Endothelial cell of umbilical vein (primary cell): ENCODE results near the gene SLC30A2.

Source experiments
- CTCF ChIP-seq, 2 donors: IDR thresholded peaks; 1 replicate in 1 of 2; 2 replicates in 1 of 2; pipeline ENCODE4 v1.5.1; 2011; ENCODE audit warnings: low read length in 2 of 2, mild to moderate bottlenecking in 2 of 2, moderate library complexity in 2 of 2, control low read depth in 1 of 2, inconsistent platforms in 1 of 2, low read depth in 1 of 2; ENCODE audit not compliant: insufficient read depth in 1 of 2; ENCODE audit errors: extremely low read depth in 1 of 2
- EZH2 ChIP-seq: IDR thresholded peaks from 2 replicates; pipeline ENCODE4 v1.6.1; 2012; ENCODE audit warnings: borderline replicate concordance, low read depth, mild to moderate bottlenecking, moderate library complexity, low read length, inconsistent platforms; ENCODE audit not compliant: severe bottlenecking
- FOS ChIP-seq: IDR thresholded peaks from 2 replicates; pipeline ENCODE4 v1.6.1; 2011; ENCODE audit warnings: mild to moderate bottlenecking, low read length, moderate library complexity, borderline replicate concordance; ENCODE audit not compliant: insufficient read depth
- GATA2 ChIP-seq: IDR thresholded peaks from 2 replicates; pipeline ENCODE4 v1.7.0; 2011; ENCODE audit warnings: low read depth, mild to moderate bottlenecking, moderate library complexity, mixed read lengths, low read length; ENCODE audit not compliant: insufficient read length, insufficient read depth
- POLR2A ChIP-seq: IDR thresholded peaks from 2 replicates; pipeline ENCODE4 v1.6.1; 2012; ENCODE audit warnings: low read depth, mild to moderate bottlenecking, control low read depth, low read length
- POLR2AphosphoS5 ChIP-seq: IDR thresholded peaks from 2 replicates; pipeline ENCODE4 v1.6.1; 2012; ENCODE audit warnings: low read depth, mild to moderate bottlenecking, control low read depth, low read length, moderate library complexity; ENCODE audit not compliant: insufficient read depth

- TF ChIP-seq CTCF (IDR thresholded peaks at IDR 0.05; ENCODE audit: extremely low read depth in 1 of 2, insufficient read depth in 1 of 2, low read depth in 1 of 2, low read length in 2 of 2) (no peak), POLR2AphosphoS5 (no peak), POLR2A (no peak), EZH2 (no peak), FOS (no peak), GATA2 (no peak)
These were observed 55.1 kb downstream of the SLC30A2 start for GRCh38 chr1:25990702-25991395.
